Measurements from ENCODE around the gene SLC1A3.

DNA sequence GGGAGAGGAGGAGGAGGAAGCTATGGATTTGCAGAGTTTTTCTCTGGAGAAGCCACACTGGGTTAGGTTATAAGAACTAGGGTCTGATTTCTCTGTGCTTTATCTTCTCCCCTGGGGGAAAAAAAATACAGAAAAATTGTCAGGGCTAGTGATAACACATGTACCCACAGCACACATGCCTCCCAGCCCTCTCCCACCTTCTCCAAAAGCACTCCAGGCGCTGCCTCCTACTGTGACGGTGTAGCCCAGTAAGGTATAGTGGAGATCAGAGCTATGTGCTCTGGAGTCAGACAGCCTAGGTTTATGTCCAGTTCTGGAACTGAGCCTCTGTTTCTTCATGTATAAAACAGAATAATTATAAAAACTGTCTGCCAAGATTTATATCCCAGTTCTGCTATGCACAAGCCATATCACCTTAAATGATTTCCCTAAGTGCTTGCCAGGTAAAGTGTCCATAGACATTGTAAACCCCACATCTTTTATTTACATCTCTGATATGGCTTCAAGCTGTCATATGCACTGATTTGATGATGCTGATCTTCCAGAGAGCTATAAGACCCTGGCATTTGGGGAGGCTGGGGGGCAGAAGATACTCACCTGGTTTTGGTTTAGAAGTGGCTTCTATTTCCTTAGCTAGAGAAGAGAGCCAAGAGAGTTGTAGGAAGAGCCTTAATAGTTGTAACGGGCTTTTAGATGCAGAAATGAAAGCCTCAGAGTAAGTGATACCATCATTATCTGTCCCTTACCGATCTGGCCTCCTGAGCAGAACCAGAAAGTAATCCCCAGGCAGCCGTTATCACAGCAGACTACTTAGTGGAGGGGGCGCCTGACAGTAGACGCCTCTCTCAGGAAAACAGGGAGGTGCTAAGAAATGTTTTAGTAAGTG lies 7.6 kb downstream of the SLC1A3 start:
- TF ChIP-seq, protein P1, sequence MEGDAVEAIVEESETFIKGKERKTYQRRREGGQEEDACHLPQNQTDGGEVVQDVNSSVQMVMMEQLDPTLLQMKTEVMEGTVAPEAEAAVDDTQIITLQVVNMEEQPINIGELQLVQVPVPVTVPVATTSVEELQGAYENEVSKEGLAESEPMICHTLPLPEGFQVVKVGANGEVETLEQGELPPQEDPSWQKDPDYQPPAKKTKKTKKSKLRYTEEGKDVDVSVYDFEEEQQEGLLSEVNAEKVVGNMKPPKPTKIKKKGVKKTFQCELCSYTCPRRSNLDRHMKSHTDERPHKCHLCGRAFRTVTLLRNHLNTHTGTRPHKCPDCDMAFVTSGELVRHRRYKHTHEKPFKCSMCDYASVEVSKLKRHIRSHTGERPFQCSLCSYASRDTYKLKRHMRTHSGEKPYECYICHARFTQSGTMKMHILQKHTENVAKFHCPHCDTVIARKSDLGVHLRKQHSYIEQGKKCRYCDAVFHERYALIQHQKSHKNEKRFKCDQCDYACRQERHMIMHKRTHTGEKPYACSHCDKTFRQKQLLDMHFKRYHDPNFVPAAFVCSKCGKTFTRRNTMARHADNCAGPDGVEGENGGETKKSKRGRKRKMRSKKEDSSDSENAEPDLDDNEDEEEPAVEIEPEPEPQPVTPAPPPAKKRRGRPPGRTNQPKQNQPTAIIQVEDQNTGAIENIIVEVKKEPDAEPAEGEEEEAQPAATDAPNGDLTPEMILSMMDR (IDR thresholded peaks at IDR 0.05): no peak
- no peak for TF ChIP-seq POLR2A (IDR thresholded peaks at IDR 0.05)
